ENCODE results near the gene PDE1C.

The PDE1C gene

DNA sequence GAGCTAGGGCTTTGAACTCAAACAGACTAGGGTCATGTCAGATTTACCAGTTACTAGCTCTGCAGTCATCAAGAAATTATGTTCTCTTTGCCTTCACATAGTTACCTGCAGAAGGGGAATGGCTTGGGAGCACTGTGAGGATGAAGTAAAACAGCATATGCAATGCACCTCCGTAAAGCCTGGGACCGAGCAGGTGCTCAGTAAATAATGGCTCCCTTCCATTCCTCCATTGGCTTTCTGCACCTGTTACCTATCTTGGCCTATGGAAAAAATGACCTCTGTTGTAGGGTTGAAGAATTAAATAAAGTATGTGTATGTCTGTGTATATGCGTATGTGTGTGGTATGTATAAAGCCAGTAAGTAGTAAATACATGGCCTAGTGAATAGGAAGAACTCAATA, 78.8 kb downstream of the PDE1C start:
- DNase-seq (ENCODE audit: low spot score) = no peak

GRCh38 chr7:31986878-31987518, 83.2 kb downstream of the PDE1C start:
- DNase-seq (ENCODE audit: low spot score) = no peak

GRCh38 chr7:31982962-31983361, 87.2 kb downstream of the PDE1C start:
- DNase-seq (ENCODE audit: low spot score) = no peak

- DNase-seq (ENCODE audit: low spot score) = no peak
These were observed 88.3 kb downstream of the PDE1C start for GRCh38 chr7:31981874-31982390.

DNA sequence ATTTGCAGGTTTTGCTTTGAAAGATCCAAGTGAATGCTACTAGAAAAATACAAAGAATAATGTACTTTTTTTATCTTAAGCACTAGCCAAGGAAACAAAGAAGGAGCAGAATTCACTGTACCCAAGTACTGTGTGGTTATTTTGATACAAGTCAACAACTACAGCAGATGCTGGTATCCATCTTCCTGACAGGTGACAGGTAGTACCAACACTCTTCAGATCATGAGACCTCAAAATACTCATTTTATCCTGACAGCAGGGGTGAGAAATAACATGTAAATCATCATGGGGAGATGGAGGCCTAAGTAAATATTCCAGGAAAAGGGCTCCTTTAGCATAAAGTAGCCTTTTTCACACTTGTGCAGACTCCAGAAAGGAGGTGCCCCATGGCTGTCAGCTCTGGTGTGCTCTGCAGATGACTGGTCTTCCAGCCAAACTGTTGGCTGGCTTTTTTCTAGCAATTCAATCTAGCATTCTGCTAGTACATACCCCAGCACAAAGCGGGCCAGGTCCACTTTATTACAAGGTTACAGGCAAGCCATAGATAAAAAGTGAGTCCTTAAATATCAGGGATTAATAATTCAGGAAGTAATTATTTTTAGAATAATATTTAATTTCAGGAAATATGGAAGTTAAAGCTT, 90.4 kb downstream of the PDE1C start:
- no peak for DNase-seq (ENCODE audit: low spot score)

GRCh38 chr7:31975546-31975945, 94.7 kb downstream of the PDE1C start:
- DNase-seq (ENCODE audit: low spot score) = no peak

- DNase-seq (ENCODE audit: low spot score) = no peak
These were observed 95.9 kb downstream of the PDE1C start for GRCh38 chr7:31974351-31974750.

DNA sequence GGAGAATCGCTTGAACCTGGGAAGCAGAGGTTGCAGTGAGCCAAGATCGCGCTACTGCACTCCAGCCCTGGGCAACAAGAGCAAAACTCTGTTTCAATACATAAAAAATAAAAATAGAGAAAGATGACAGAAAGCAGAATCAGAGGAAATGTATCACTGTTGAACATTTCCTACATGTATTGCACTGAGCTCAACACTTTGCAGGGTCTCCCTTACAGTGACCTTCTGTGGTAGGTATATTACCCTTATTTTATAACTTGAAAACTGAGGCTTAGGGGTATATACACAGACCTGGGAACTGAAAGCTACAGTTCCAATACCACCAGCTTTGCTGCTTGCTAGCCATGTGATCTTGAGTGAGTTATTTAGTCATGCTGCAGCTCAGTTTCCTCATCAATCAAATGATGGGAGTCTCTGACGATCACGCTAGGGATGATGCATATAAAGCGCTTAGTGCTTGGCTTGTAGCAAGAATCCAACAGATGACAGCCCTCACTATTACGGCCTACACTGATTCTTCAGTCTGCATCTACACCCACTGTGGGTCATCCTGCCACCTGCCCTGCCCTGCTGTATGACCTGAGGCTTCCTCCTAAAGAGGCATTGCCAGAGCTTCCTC, 99.0 kb downstream of the PDE1C start:
- no peak for DNase-seq (ENCODE audit: low spot score)

DNA sequence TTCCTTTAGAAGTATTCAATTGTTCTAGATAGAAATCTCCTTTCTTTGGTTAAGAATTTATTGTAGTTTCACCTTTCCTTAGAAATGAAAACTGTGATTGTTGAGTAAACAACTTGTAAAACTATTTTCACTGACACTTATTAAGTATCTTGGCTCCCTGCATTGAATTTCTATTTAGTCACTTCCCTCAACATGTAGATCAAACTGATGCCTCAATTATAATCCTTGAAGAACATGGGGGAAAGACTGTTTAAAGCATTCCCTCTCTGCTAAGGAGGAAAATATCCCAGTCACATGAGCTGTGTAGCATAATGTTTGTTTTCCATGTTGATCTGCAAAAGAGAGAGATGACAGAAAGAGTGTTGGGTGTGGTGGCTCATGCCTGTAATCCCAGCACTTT, 99.7 kb downstream of the PDE1C start:
- DNase-seq (ENCODE audit: low spot score) = no peak

DNA sequence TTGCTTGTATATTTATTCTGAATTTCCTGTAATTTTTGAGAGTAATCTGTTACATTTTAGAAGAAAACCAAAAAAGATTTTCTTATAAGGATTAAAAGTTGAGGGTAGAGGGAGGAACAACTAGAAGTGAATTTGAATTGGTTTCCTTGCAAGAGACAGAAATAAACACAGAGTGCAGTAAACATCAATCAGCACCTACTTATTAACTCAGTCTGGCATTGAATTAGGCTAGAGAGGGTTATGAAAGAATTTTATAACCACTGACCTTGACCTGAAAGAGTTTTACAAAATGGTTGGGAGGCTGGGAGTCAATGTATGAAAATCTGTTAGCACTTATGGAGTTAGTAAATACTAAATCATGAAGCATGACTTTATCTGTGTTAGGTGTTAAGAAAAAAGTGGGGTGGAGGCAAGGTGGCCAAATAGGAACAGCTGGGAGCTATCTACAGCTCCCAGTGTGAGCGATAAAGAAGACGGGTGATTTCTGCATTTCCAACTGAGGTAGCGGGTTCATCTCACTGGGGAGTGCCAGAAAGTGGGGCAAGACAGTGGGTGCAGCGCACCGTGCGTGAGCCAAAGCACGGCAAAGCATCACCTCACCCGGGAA, 106.5 kb downstream of the PDE1C start:
- no peak for DNase-seq (ENCODE audit: low spot score)

GRCh38 chr7:31962246-31962645, 108.0 kb downstream of the PDE1C start:
- DNase-seq (ENCODE audit: low spot score) = no peak

DNA sequence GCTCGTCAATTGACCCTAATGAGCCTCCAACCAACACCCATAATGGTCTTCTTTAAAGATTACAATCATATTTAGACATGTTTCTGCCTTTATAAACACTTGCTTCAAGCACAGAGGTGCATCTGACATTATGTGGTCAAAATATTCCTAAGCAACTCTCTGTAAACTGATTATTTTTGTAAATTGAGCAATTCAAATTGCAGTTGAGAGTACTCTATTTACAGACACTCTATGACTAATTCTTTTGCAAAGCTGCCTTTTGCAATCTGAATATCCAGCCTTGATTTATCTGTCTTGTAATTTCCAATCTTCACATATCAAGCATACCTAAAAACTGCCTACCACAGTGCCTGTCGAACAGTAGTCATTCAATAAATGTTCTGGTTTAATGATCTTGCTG, 112.0 kb downstream of the PDE1C start:
- peak; percentile 22 for DNase-seq (ENCODE audit: low spot score)

DNA sequence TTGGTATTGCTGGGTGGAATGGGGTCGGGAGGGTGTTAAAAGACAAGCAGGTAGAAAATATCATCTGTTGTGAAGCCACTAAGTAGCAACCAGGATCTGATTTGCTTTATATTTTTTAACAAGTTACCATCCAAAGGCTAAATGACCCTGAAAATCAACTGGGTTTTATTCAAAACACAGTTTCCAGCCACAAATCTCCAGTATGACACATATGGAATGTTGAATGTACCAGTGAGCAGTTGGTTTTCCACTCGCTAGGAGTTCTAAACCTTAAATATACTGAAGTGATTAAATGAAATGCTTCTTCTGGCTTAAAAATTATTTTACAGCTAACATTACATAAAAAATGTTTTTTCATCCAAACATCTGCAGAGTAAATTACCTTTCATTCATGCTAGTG, 112.5 kb downstream of the PDE1C start:
- DNase-seq (ENCODE audit: low spot score) = no peak

- DNase-seq (ENCODE audit: low spot score) = no peak
These were observed 113.0 kb downstream of the PDE1C start for GRCh38 chr7:31957090-31957720.

DNA sequence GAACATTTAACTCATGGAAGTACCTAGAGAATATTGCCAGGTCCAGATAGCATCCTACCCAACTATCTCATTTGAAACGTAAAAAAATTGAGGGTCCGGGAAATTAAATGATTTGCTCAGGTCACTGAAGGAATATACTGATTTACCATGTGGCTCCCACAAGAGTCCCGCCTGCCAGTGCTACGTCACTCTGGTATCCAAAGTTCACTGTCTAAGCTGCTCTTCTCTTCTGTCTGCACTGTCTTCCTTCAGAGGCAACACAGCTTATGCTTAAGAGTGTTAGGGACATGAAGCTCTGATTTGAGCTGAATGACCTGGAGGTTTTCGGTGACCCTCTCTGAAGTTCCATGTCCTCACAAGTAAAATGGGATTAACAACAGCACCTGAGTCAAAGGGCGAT, 114.6 kb downstream of the PDE1C start:
- DNase-seq (ENCODE audit: low spot score) = no peak

DNA sequence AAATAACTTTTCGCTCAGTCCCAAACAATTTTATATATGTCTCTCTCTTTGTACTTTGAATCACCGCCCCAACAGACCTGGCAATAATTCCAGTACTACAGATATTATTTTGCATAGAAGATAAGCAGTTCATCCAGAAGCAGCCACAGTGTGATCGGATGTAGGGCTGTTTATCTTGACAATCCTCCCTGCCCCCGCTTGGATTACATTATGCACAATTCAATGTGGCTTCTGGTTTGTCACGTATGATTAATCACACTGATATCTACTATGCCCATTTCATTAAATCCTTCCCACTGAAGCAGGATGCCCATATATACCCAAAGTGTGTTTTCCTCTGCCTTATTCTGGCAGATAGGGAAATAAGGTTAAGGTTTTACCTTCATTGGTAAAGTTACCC, 115.2 kb downstream of the PDE1C start:
- no peak for DNase-seq (ENCODE audit: low spot score)

DNA sequence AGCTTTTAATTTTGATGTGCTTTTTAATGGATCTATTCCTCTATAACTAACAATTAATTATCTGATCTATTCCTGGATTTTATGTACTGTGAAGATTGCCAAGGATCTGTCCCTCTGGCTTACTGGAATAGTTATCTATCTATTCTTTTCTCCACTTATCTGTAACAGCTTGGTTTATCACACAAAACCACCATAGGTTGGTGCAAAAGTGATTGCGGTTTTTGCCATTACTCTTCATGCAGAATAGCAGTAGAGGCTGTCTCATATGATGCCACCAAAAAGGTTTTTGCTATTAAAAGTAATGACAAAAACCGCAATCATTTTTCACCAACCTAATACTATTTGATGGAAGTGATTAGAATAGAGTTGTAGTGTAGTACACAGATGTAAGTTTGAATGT, 115.7 kb downstream of the PDE1C start:
- no peak for DNase-seq (ENCODE audit: low spot score)

GRCh38 chr7:31953432-31953831, 116.8 kb downstream of the PDE1C start:
- DNase-seq (ENCODE audit: low spot score) = no peak

DNA sequence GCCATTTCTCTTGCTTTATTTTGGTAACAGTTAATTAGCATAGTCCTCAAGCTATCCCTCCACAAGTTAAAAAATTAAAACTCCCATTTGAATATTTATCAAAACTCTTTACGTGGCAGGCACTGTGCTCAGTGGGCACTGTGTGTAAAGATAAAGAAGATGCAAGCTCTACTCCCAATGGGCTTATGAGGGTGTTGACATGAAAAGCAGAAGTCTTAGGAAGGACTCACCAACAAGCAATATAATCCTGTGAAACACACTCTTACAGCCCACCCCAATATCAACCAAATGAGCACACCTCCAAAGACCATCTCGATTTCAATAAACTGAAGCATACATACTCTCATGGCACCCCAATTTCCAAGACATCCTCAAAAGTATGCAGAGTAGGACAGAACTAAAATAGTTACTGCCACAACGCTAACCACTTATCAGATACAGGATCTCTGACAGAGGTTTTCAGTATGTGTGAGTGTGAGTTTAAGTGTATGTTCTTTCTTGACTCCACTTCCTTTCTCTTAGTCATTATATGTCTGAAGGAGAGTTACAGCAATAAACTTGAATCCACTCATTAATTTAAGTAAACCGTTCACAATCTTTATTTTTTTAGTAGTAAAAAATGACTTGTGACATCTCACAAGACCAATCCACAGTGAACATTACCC, 120.0 kb downstream of the PDE1C start:
- DNase-seq (ENCODE audit: low spot score) = no peak

DNA sequence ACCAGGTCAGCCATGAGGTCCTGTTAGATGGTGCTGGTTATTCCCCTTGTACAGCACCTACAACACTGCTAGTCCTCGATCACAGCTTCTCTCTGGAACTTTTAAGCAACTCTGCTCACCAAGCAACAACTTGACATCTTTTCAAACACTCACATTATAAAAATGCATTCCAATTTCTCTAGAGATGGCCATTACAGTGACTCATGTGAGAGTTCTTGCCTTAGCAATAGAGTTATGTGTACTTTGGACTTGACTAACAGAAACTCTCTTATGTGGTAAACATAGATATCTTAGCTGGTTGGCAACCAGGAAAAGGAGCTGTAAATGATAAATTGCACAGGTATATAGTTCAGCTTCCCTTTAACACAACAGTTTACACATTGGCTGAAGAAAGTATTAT, 122.2 kb downstream of the PDE1C start:
- peak; percentile 52 for DNase-seq (ENCODE audit: low spot score)

DNA sequence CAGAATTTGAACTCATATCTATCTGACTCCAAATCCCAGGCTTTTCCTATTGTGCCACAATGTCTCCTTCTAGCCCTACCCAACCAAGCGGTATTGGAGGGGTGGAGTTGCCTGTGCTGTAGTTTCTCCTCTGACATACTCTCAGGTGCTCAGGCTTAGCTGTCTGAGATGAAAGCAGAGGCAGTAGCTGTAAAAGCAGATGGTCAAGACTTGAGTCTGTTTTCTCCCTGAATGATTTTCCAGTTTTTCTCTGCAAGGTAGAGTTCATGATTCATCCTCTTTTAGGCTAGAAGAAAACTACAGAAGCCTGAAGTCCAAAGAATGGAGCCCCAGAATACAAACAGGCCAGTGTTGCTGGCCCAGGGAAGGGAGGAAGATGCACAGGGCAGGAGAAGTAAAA, 130.0 kb downstream of the PDE1C start:
- DNase-seq (ENCODE audit: low spot score) = no peak

DNA sequence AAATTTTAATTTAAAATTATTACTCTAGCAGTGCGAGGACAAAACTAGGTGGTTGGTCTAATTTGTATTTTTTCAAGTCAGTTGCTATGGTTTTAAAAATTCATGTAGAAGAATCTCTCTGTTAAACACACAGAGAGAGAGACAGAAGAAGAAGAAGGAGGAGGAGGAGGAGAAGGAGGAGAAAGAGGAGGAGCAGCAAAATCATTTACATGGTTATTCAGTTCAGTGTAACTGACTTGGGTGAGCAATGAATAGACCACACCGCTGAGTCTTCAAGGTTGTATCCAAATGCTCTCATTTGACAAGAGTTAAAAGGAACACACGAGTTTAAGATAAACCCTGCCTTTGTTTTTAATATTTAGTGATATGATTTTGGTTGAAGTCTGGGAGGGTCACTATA, 131.1 kb downstream of the PDE1C start:
- DNase-seq (ENCODE audit: low spot score) = no peak

All from GM03348 (cell line).